PFSK-1 (cell line): Measurements from ENCODE around the gene SON.

Experiments used
- FOXP2 ChIP-seq: optimal IDR thresholded peaks from 2 replicates; pipeline ENCODE3; 2011; ENCODE audit warnings: borderline replicate concordance, control low read depth, inconsistent platforms; ENCODE audit not compliant: insufficient read depth; ENCODE audit errors: extremely low read length, extremely low read depth
- POLR2AphosphoS5 ChIP-seq: IDR thresholded peaks from 2 replicates; pipeline ENCODE4 v1.6.1; 2012; ENCODE audit warnings: low read depth, mild to moderate bottlenecking, control low read depth, low read length, moderate library complexity
- REST ChIP-seq, 2 experiments: IDR thresholded peaks; 2 replicates each; pipeline versions ENCODE4 v1.6.1 to v1.8.0; 2011 to 2012; ENCODE audit warnings: low read depth in 2 of 2, low read length in 2 of 2, control low read depth in 1 of 2, inconsistent platforms in 1 of 2, mild to moderate bottlenecking in 1 of 2, moderate library complexity in 1 of 2; ENCODE audit not compliant: insufficient read depth in 1 of 2
- SIN3A ChIP-seq: IDR thresholded peaks from 2 replicates; pipeline ENCODE4 v1.6.1; 2012; ENCODE audit warnings: mild to moderate bottlenecking, low read length, moderate library complexity, borderline replicate concordance; ENCODE audit not compliant: insufficient read depth
- TAF1 ChIP-seq: IDR thresholded peaks from 2 replicates; pipeline ENCODE4 v1.6.1; 2012; ENCODE audit warnings: low read length, control low read depth, borderline replicate concordance; ENCODE audit not compliant: insufficient read depth

Gene SON

GRCh38 chr21:33587792-33588484 lies 45.1 kb downstream of the SON start:
- no peak for TF ChIP-seq SIN3A
- no peak for TF ChIP-seq POLR2AphosphoS5
- no peak for TF ChIP-seq FOXP2

GRCh38 chr21:33588485-33589335 lies 45.9 kb downstream of the SON start, which contains the start of gene DONSON:
DONSON (minus strand) TSS chr21:33588684; CDS start chr21:33588641, 43 bp downstream.
- TF ChIP-seq TAF1 (peak; percentile 60), SIN3A (no peak), FOXP2 (peak; percentile 68), REST (IDR thresholded peaks at IDR 0.05; ENCODE audit: insufficient read depth in 1 of 2, low read depth in 2 of 2, low read length in 2 of 2) (peak in 1 of 2 experiments; percentile 21; a peak in 1 of 4 replicates), POLR2AphosphoS5 (peak; percentile 66)

- TF ChIP-seq TAF1: no peak
- TF ChIP-seq SIN3A: no peak
- TF ChIP-seq REST (IDR thresholded peaks at IDR 0.05; ENCODE audit: insufficient read depth in 1 of 2, low read depth in 2 of 2, low read length in 2 of 2): no peak
- TF ChIP-seq FOXP2: no peak
- TF ChIP-seq POLR2AphosphoS5: no peak
Observed at GRCh38 chr21:33598051-33598450, 55.2 kb downstream of the SON start.

DNA sequence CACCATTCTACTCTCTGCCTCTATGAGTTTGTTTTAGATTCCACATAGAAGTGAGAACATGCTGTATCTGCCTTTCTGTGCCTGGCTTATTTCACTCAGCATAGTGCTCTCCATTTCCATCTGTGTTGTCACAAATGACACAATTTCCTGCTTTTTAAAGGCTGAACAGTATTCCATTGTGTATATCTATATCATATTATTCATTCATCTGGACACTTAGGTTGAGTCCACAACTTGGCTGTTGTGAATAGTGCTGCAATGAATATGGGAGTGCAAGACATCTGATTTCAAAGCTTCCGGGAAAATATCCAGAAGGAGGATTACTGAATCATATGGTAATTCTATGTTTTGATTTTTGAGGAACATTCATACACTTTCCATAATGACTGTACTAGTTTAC lies 65.7 kb downstream of the SON start:
- TF ChIP-seq TAF1: no peak
- TF ChIP-seq FOXP2: no peak
- TF ChIP-seq SIN3A: no peak
- TF ChIP-seq POLR2AphosphoS5: no peak
- no peak for TF ChIP-seq REST (IDR thresholded peaks at IDR 0.05; ENCODE audit: insufficient read depth in 1 of 2, low read depth in 2 of 2, low read length in 2 of 2)

DNA sequence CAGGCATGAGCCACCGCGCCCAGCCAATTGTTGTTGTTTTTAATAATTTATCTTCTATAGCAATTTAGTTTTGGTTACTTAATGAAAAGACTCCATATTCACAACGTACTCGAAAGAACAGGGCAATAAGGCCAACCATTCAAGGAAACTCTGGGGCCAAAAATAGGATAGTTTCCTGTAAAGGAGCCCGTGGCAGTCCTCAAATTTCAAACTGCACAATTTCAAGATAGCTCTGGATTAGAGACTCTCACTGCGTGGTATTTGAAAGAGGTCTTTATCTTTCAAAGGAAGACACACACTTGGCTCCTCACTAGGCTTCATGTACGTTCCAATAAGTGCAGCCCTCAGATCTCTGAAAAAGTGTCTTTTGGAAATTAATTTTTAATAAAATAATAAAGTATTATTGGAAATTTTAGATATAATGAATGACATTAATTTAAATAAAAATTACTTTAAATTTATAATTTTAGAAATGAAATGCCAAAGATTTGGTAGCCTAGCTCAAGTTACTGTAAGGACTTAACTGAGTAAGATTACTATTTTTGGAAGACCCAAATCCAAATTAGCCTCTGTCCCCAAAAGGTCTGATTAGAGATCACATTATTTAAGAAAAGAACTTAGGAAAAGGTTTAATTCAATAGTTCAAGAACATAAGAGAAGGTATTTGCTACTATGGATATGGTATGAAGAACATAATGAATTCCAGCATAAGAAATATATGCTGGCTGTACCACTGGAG lies 68.3 kb downstream of the SON start:
- TF ChIP-seq REST (IDR thresholded peaks at IDR 0.05; ENCODE audit: insufficient read depth in 1 of 2, low read depth in 2 of 2, low read length in 2 of 2): no peak
- TF ChIP-seq TAF1: no peak
- no peak for TF ChIP-seq FOXP2
- no peak for TF ChIP-seq SIN3A
- no peak for TF ChIP-seq POLR2AphosphoS5
